Lung (tissue), 12 donors: ENCODE measurements around the gene CDH10. TPM values are rescaled to one million over a fixed set of nuclear protein-coding genes. Genes with fewer than 3 reads are reported as not detected.

Experiments
- ATAC-seq: fragments of 200-7000 bp; cut with Tn5 transposase; one replicate; pipeline ENCODE4 v1.9.1; 2020; ENCODE audit warnings: moderate number of reproducible peaks; ENCODE audit not compliant: insufficient read depth, low FRiP score
- DNase-seq, 3 donors: peaks; one replicate each; pipeline ENCODE4 v3.0.0-alpha.2; 2013 to 2017
- H3K27ac ChIP-seq, 2 donors: one replicate each; pipeline ENCODE4 v1.5.1; 2013; ENCODE audit warnings: mild to moderate bottlenecking in 2 of 2, moderate library complexity in 2 of 2, control low read depth in 1 of 2, inconsistent platforms in 1 of 2, low read depth in 1 of 2, low read length in 1 of 2
- H3K27me3 ChIP-seq, 3 donors: one replicate each; pipeline ENCODE4 v1.5.1; 2013; ENCODE audit warnings: low read length in 2 of 3; ENCODE audit not compliant: control insufficient read depth in 3 of 3, insufficient read depth in 3 of 3
- H3K36me3 ChIP-seq, 4 donors: one replicate each; pipeline ENCODE4 v1.5.1; 2013; ENCODE audit warnings: low read length in 4 of 4, mild to moderate bottlenecking in 1 of 4, moderate library complexity in 1 of 4; ENCODE audit not compliant: control insufficient read depth in 4 of 4, insufficient read depth in 4 of 4
- H3K4me1 ChIP-seq, 5 donors: one replicate each; pipeline ENCODE4 v1.5.1; 2013; ENCODE audit warnings: low read length in 5 of 5, mild to moderate bottlenecking in 2 of 5, moderate library complexity in 1 of 5; ENCODE audit not compliant: control insufficient read depth in 5 of 5, insufficient read depth in 5 of 5
- H3K4me3 ChIP-seq: one replicate; pipeline ENCODE4 v1.5.1; 2013; ENCODE audit warnings: mild to moderate bottlenecking, control low read depth, moderate library complexity
- H3K9ac ChIP-seq, 2 donors: one replicate each; pipeline ENCODE4 v1.5.1; 2013; ENCODE audit warnings: low read length in 2 of 2, control low read depth in 1 of 2; ENCODE audit not compliant: insufficient read depth in 1 of 2
- H3K9me3 ChIP-seq, 4 donors: one replicate each; pipeline ENCODE4 v1.5.1; 2013; ENCODE audit warnings: low read length in 3 of 4, mild to moderate bottlenecking in 1 of 4, moderate library complexity in 1 of 4; ENCODE audit not compliant: control insufficient read depth in 4 of 4, insufficient read depth in 3 of 4
- CTCF ChIP-seq: IDR thresholded peaks from 2 replicates; pipeline ENCODE4 v1.5.1; 2012; ENCODE audit warnings: mild to moderate bottlenecking; ENCODE audit errors: control extremely low read depth, extremely low read depth
- WGBS, 2 donors: extraction: QIAGEN DNeasy Blood & Tissue Kit; methylation state at CpG; one replicate each; pipeline ENCODE4 v1.1.7; 2013; 5-methylcytosine and 5-hydroxymethylcytosine counted together
- polyA plus RNA-seq, 2 donors: library from polyadenylated mRNA; stranded (reverse); fragments of 200-250 nt; gene quantifications; one replicate each; pipeline ENCODE4 v1.2.1, GENCODE V29; 2013
- total RNA-seq, 2 donors: library from RNA; depleted of rRNA in 1 of 2; stranded (reverse); fragments of >200 nt in 1 of 2; gene quantifications; one replicate each; pipeline ENCODE4 v1.2.1, GENCODE V29; 2014 to 2021
- donor health status: control.
- donor health status: control.
- donor health status: Bipolar disorder and iron deficiency.
- donor health status: healthy.
- donor health status: DM: yes; HTN: yes; CAD: no.

Gene CDH10
- total and polyA plus RNA-seq, 4 donors, result 0.16 to 1.8 (median 0.25) TPM

GRCh38 chr5:24566933-24567332, 77.8 kb downstream of the CDH10 start:
- TF ChIP-seq CTCF, result no peak
- ATAC-seq (no peak), DNase-seq (no peak)
- Histone ChIP-seq H3K27me3 (no peaks in the 10 kb centered on the region), H3K9me3 (no peaks in the 10 kb centered on the region), H3K4me1 (no peaks in the 10 kb centered on the region), H3K27ac (no peak overlapping the region), H3K9ac (no peak overlapping the region), H3K4me3 (no peak overlapping the region), H3K36me3 (no peaks in the 10 kb centered on the region)

DNA sequence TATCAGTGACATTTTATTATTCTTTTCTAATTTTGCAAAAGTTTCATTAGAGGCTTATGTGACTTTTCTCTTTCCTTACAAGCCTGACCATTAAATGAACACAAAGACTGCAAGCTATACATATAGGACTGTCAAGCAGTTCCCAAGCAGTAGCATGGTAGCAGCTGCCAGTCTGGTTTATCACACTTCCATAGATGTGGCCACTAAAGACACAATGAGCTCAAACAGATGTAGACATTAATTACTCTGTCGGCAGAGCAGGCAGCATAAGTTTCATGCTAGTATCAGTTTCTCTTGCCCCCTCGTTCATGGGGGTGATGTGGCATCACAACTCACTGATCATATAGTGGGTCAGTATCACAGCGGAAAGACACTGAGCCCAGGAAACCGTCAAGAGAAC, 89.5 kb downstream of the CDH10 start:
- peaks cover 0 to 11% (median 0%) of the 10 kb centered on the region in 5 donors for H3K4me1 ChIP-seq
- WGBS, 2 donors, result 73 to 86% methylated on average over 4 of the region's 4 CpGs
- no peaks in the 10 kb centered on the region for H3K9me3 ChIP-seq
- H3K27me3 ChIP-seq, result no peaks in the 10 kb centered on the region
- H3K27ac ChIP-seq, result no peak overlapping the region
- TF ChIP-seq CTCF, result no peak
- no peak overlapping the region for H3K4me3 ChIP-seq
- DNase-seq (no peak), ATAC-seq (no peak)
- no peak overlapping the region for H3K9ac ChIP-seq
- H3K36me3 ChIP-seq, result no peaks in the 10 kb centered on the region

DNA sequence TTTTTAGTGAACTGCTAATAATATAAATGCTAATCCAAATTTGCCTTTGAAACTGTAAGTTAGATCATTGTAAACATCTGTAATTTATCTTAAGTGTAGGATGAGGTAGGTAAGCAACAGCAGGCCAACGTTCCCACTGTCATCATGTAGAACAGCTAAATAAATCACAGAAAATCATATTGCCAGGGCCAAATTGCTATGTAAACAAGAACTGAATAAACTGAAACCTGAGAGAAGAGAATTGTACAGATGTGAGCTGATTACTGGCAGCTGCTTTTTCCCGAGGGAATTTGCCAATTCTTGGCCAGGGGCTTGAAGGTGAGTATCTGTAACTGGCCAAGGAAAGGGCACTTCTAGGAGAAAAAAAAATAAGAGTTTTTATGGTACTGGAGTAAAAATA, 97.6 kb downstream of the CDH10 start:
- Histone ChIP-seq H3K9ac (no peak overlapping the region), H3K9me3 (no peaks in the 10 kb centered on the region), H3K27ac (no peak overlapping the region), H3K36me3 (no peaks in the 10 kb centered on the region), H3K27me3 (no peaks in the 10 kb centered on the region), H3K4me3 (no peak overlapping the region), H3K4me1 (peaks cover 0 to 9% (median 3%) of the 10 kb centered on the region in 5 donors)
- no peak for ATAC-seq
- WGBS, 2 donors, result 23 to 45% methylated on average over 2 of the region's 2 CpGs
- peak in 2 of 3 donors; percentile 16 to 26 for DNase-seq
- no peak for TF ChIP-seq CTCF

DNA sequence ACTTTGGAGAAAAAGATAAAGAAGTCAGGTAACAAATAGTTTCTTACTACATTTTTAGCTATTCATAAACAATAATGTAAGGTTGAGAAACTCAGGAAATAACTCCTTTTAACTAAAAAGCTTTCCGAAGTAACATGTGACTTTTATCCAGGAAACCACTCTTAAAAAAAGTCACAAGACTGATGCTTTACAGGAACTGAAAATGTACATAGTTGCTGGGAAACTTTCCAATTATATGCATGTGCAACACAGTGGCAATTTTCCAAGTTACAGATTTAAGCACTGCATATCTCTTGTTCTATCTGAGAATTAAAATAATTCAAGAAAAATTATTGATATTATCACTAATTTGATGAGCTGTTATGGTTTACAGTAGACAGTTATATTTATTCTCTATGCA, 105.2 kb downstream of the CDH10 start:
- H3K27ac ChIP-seq, result no peak overlapping the region
- peaks cover 0 to 4% (median 0%) of the 10 kb centered on the region in 5 donors for H3K4me1 ChIP-seq
- no peak for TF ChIP-seq CTCF
- H3K9ac ChIP-seq, result no peak overlapping the region
- no peaks in the 10 kb centered on the region for H3K27me3 ChIP-seq
- ATAC-seq (no peak), DNase-seq (peak; percentile 32 to 94 (median 89))
- no peaks in the 10 kb centered on the region for H3K9me3 ChIP-seq
- H3K36me3 ChIP-seq, result no peaks in the 10 kb centered on the region
- H3K4me3 ChIP-seq, result no peak overlapping the region
- 0% methylated on average over 1 of the region's 1 CpG for WGBS, 2 donors
